Measurements from ENCODE around the gene TECPR2. TPM values are rescaled to one million over a fixed set of nuclear protein-coding genes. Genes with fewer than 3 reads are reported as not detected.

The TECPR2 gene
- total RNA-seq, 1 donor from 2014 or later, result 27.0 TPM

DNA sequence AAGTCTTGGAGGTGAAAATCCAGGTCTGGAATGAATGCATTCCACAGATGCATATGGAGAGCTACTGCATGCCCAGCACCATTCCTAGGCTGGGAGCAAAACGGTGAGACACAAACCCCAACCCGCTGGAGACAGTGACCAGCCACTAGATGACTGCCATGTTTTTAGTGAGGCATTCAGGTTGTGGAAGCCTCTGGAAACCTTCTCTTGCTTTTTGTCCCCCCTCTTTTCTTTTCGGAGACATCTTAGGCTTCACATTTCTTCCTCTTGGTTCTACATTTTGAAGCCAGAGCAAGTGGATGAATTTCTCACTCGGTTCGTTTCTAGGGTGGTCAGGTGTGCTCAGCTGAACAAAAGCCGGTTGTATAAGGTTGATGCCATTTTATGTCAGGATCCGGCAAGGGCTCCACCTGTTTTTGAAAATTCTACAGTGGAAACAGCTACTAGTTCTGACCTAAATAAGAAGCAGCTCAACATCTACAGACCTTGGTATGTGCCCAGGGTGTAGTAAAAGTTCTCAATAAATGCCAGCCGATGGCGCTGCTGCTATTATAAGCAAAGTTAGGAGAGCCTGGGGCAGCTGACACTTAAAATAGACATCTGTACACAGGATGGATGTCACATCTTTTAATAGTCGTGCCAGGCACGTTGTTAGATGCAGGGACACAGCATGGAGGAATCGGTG lies 45.0 kb upstream of the TECPR2 start:
- Mint-ChIP-seq H3K36me3 (ENCODE audit: low read depth) (no peaks in the 10 kb centered on the region), H3K27ac (ENCODE audit: unreplicated experiment) (peak overlapping the region; percentile 89), H3K9me3 (no peaks in the 10 kb centered on the region), H3K27me3 (ENCODE audit: low read depth) (peaks cover 18% of the 10 kb centered on the region), H3K4me3 (peak overlapping the region; percentile 96), H3K4me1 (peaks cover 67% of the 10 kb centered on the region)
- TF ChIP-seq, protein P1, sequence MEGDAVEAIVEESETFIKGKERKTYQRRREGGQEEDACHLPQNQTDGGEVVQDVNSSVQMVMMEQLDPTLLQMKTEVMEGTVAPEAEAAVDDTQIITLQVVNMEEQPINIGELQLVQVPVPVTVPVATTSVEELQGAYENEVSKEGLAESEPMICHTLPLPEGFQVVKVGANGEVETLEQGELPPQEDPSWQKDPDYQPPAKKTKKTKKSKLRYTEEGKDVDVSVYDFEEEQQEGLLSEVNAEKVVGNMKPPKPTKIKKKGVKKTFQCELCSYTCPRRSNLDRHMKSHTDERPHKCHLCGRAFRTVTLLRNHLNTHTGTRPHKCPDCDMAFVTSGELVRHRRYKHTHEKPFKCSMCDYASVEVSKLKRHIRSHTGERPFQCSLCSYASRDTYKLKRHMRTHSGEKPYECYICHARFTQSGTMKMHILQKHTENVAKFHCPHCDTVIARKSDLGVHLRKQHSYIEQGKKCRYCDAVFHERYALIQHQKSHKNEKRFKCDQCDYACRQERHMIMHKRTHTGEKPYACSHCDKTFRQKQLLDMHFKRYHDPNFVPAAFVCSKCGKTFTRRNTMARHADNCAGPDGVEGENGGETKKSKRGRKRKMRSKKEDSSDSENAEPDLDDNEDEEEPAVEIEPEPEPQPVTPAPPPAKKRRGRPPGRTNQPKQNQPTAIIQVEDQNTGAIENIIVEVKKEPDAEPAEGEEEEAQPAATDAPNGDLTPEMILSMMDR (conservative IDR thresholded peaks at IDR 0.05), result no peak
- no peak for DNase-seq (ENCODE audit: low read depth, low spot score)

- Mint-ChIP-seq H3K27me3 (ENCODE audit: low read depth) (peaks cover 18% of the 10 kb centered on the region), H3K27ac (ENCODE audit: unreplicated experiment) (peak overlapping the region; percentile 97), H3K4me1 (peaks cover 71% of the 10 kb centered on the region), H3K9me3 (no peaks in the 10 kb centered on the region), H3K36me3 (ENCODE audit: low read depth) (peaks cover 2% of the 10 kb centered on the region), H3K4me3 (peak overlapping the region; percentile 96)
- TF ChIP-seq, protein P1 (conservative IDR thresholded peaks at IDR 0.05), result no peak
- no peak for DNase-seq (ENCODE audit: low read depth, low spot score)
Measured at GRCh38 chr14:102318781-102319276, 43.9 kb upstream of the TECPR2 start.

- DNase-seq (ENCODE audit: low read depth, low spot score), result peak; percentile 96
- Mint-ChIP-seq H3K27me3 (ENCODE audit: low read depth) (peaks cover 17% of the 10 kb centered on the region), H3K27ac (ENCODE audit: unreplicated experiment) (peak within 1 kb of the TSS; percentile 97), H3K36me3 (ENCODE audit: low read depth) (peaks cover 2% of the 10 kb centered on the region), H3K9me3 (no peaks in the 10 kb centered on the region), H3K4me3 (peak within 1 kb of the TSS; percentile 96), H3K4me1 (peaks cover 64% of the 10 kb centered on the region)
- TF ChIP-seq, protein P1 (conservative IDR thresholded peaks at IDR 0.05), result no peak
Measured at GRCh38 chr14:102319351-102320032, 43.2 kb upstream of the TECPR2 start, which contains the start of gene ZNF839. TSS of gene ZNF839 (plus strand) at chr14:102319746. CDS start at chr14:102319766, 20 bp downstream.

DNA sequence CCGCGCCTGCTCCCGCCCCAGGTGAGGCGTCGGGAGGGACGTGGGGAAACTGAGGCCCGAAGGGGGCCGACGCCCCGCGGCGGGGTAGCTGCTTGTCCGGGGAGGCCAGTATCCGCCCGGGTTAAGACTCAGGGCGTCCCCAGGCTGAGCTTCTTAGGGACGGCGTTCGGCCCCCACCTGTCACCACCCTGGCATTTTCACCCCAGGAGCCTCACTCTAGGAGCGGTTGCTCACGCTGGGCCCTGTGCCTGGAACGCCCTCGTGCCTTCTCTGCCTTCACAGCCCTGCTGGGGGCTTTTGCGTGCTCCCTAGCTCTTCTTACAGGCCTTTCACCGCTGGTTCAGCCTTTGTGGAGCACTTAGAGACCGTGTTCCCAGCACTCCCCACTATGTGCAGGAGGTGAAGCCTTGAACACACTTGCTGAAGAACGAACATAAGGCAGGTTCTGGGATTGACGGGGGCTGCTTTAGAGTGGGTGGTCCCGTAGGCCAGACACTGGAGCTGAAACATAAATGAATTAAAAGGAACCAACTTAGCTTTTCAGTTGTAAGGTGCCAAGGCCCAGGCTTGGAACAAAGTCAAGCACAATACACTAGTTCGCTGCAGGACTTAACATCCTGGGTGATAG lies 42.6 kb upstream of the TECPR2 start:
- TF ChIP-seq, protein P1 (conservative IDR thresholded peaks at IDR 0.05), result no peak
- Mint-ChIP-seq H3K9me3 (no peaks in the 10 kb centered on the region), H3K27me3 (ENCODE audit: low read depth) (peaks cover 15% of the 10 kb centered on the region), H3K36me3 (ENCODE audit: low read depth) (peaks cover 2% of the 10 kb centered on the region), H3K27ac (ENCODE audit: unreplicated experiment) (peak overlapping the region; percentile 83), H3K4me1 (peaks cover 57% of the 10 kb centered on the region), H3K4me3 (peak overlapping the region; percentile 94)
- DNase-seq (ENCODE audit: low read depth, low spot score), result no peak

GRCh38 chr14:102320671-102321455 lies 41.9 kb upstream of the TECPR2 start:
- TF ChIP-seq, protein P1 (conservative IDR thresholded peaks at IDR 0.05), result no peak
- Mint-ChIP-seq H3K4me3 (peak overlapping the region; percentile 94), H3K27me3 (ENCODE audit: low read depth) (peaks cover 15% of the 10 kb centered on the region), H3K27ac (ENCODE audit: unreplicated experiment) (no peak overlapping the region), H3K36me3 (ENCODE audit: low read depth) (peaks cover 2% of the 10 kb centered on the region), H3K4me1 (peaks cover 50% of the 10 kb centered on the region), H3K9me3 (no peaks in the 10 kb centered on the region)
- DNase-seq (ENCODE audit: low read depth, low spot score), result no peak
